GM12891 (cell line): ENCODE measurements around the gene GNAI1.

Experiments
- POLR2A ChIP-seq: IDR thresholded peaks from 2 replicates; pipeline ENCODE4 v1.6.1; 2011; ENCODE audit warnings: low read depth, low read length, control low read depth
- POLR2AphosphoS5 ChIP-seq: IDR thresholded peaks from 2 replicates; pipeline ENCODE4 v1.6.1; 2011; ENCODE audit warnings: low read depth, low read length, control low read depth
- TAF1 ChIP-seq: IDR thresholded peaks from 2 replicates; pipeline ENCODE4 v1.6.1; 2011; ENCODE audit warnings: low read depth, low read length, control low read depth

DNA sequence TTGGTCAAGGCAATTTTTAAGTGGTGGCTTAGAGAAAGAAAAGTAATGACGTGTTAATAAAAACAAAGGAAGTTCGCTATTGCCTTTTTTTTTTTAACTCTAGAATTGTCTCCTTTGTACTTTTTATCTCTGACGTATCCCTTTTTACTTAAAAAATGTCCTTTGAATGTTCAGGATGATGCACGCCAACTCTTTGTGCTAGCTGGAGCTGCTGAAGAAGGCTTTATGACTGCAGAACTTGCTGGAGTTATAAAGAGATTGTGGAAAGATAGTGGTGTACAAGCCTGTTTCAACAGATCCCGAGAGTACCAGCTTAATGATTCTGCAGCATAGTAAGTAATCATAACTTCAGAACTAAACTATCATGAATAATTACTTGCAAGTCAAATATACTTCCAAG lies 64.4 kb downstream of the GNAI1 start:
- TF ChIP-seq POLR2A (no peak), TAF1 (no peak), POLR2AphosphoS5 (no peak)
